ENCODE data around the gene RPL21. TPM values are rescaled to one million over a fixed set of nuclear protein-coding genes. Genes with fewer than 3 reads are reported as not detected.
"Not testable (repeated sequence)": the region's sequence is repeated elsewhere in the genome, so short reads cannot be mapped to it uniquely, and the experiment has no call there.

The RPL21 gene
- total and polyA plus RNA-seq, 7 donors: 440 to 1,432 (median 808) TPM

- DNase-seq (no peak), ATAC-seq (no peak)
- intact Hi-C loops (cut with DNase I): no loop called here
- H3K4me3 ChIP-seq: no peak overlapping the region
- no peaks in the 10 kb centered on the region for H3K36me3 ChIP-seq (ENCODE audit: insufficient read depth in 1 of 2, low read depth in 1 of 2)
- 74 to 87% (median 83%) methylated on average over 8 of the region's 8 CpGs for WGBS, 3 donors
- H3K9me3 ChIP-seq: no peaks in the 10 kb centered on the region
- no peak for TF ChIP-seq CTCF (IDR thresholded peaks at IDR 0.05)
- H3K27ac ChIP-seq: no peak overlapping the region
- H3K4me1 ChIP-seq: no peaks in the 10 kb centered on the region
- H3K27me3 ChIP-seq (ENCODE audit: insufficient read depth in 3 of 3, low read length in 2 of 3): peaks cover 0 to 24% (median 0%) of the 10 kb centered on the region in 3 donors
These were observed 45.1 kb downstream of the RPL21 start for GRCh38 chr13:27296496-27296895.

GRCh38 chr13:27298849-27299248 is 47.5 kb downstream of the RPL21 start:
- Histone ChIP-seq H3K27me3 (ENCODE audit: insufficient read depth in 3 of 3, low read length in 2 of 3) (peaks cover 0 to 24% (median 1%) of the 10 kb centered on the region in 3 donors), H3K4me1 (no peaks in the 10 kb centered on the region), H3K27ac (no peak overlapping the region), H3K4me3 (no peak overlapping the region), H3K9me3 (no peaks in the 10 kb centered on the region), H3K36me3 (ENCODE audit: insufficient read depth in 1 of 2, low read depth in 1 of 2) (no peaks in the 10 kb centered on the region)
- WGBS, 3 donors: 44 to 55% (median 50%) methylated on average over 5 of the region's 5 CpGs
- intact Hi-C loops (cut with DNase I): no loop called here
- DNase-seq (no peak), ATAC-seq (no peak)
- TF ChIP-seq CTCF (IDR thresholded peaks at IDR 0.05): no peak

DNA sequence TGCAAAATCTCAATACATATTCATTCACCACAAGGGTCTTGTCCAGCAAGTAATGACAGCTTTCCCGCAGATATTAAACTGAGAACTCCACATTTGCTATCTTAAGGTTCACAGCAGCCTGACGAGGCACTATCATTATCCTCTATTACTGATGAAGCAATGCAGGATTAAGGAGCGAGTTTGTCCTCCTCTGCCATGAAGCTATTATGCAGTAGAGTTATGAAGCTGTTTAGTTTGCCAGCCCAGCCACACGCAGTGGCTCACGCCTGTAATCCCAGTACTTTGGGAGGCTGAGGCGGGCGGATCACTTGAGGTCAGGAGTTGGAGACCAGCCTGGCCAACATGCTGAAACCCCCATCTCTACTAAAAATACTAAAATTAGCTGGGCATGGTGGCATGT is 49.0 kb downstream of the RPL21 start:
- H3K4me3 ChIP-seq; ATAC-seq; DNase-seq; H3K9me3 ChIP-seq; H3K27ac ChIP-seq; H3K4me1 ChIP-seq; intact Hi-C loops (cut with DNase I); H3K36me3 ChIP-seq (ENCODE audit: insufficient read depth in 1 of 2, low read depth in 1 of 2): not testable (repeated sequence)
- WGBS, 3 donors: 65 to 71% (median 68%) methylated on average over 7 of the region's 7 CpGs
- peaks cover 0 to 22% (median 1%) of the 10 kb centered on the region in 3 donors for H3K27me3 ChIP-seq (ENCODE audit: insufficient read depth in 3 of 3, low read length in 2 of 3)

DNA sequence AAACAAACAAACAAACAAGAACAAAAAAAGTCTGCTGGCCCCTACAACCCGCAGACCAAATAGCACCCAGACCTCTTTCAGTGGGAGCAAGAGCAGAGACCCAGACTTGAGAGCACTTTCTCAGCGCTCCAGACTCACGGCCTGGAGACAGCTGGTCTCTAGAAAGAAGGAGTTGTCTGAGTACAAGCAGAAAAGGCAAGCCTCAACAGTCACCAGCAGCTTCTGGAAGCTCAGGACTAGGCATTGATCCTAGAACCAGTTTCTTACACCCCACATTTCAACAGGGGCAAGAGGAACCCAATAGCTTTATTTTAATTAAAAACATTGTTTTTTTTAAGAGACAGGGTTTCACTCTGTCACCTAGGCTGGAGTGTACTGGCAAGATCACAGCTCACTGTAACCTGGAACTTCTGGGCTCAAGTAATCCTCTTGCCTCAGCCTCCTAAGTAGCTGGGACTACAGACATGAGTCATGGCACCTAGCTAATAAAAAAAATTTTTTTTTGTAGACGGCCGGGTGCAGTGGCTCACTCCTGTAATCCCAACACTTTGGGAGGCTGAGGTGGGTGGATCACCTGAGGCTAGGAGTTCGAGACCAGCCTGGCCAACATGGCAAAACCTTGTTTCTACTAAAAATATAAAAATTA is 49.7 kb downstream of the RPL21 start:
- intact Hi-C loops (cut with DNase I): no loop called here
- DNase-seq: no peak
- H3K4me3 ChIP-seq: no peak overlapping the region

More for the DNA sequence above, 49.7 kb downstream of the RPL21 start:
- H3K27ac ChIP-seq: no peak overlapping the region
- TF ChIP-seq CTCF (IDR thresholded peaks at IDR 0.05): no peak
- H3K9me3 ChIP-seq: no peaks in the 10 kb centered on the region
- 72 to 85% (median 80%) methylated on average over 6 of the region's 6 CpGs for WGBS, 3 donors
- H3K27me3 ChIP-seq (ENCODE audit: insufficient read depth in 3 of 3, low read length in 2 of 3): peaks cover 0 to 15% (median 1%) of the 10 kb centered on the region in 3 donors
- no peaks in the 10 kb centered on the region for H3K4me1 ChIP-seq
- ATAC-seq: no peak
- no peaks in the 10 kb centered on the region for H3K36me3 ChIP-seq (ENCODE audit: insufficient read depth in 1 of 2, low read depth in 1 of 2)
